Left kidney (tissue), 2 donors: ENCODE results near the gene ELP5. TPM values are rescaled to one million over a fixed set of nuclear protein-coding genes. Genes with fewer than 3 reads are reported as not detected.

Source experiments
- DNase-seq: peaks from one replicate; pipeline ENCODE4 v3.0.0-alpha.2; 2013
- polyA plus RNA-seq: library from polyadenylated mRNA; unstranded; fragments of 120-200 nt; gene quantifications from one replicate; pipeline ENCODE4 v1.2.1, GENCODE V29; 2013; ENCODE audit not compliant: insufficient read length

ELP5 gene
- polyA plus RNA-seq, 1 donor: 54.9 TPM

DNA sequence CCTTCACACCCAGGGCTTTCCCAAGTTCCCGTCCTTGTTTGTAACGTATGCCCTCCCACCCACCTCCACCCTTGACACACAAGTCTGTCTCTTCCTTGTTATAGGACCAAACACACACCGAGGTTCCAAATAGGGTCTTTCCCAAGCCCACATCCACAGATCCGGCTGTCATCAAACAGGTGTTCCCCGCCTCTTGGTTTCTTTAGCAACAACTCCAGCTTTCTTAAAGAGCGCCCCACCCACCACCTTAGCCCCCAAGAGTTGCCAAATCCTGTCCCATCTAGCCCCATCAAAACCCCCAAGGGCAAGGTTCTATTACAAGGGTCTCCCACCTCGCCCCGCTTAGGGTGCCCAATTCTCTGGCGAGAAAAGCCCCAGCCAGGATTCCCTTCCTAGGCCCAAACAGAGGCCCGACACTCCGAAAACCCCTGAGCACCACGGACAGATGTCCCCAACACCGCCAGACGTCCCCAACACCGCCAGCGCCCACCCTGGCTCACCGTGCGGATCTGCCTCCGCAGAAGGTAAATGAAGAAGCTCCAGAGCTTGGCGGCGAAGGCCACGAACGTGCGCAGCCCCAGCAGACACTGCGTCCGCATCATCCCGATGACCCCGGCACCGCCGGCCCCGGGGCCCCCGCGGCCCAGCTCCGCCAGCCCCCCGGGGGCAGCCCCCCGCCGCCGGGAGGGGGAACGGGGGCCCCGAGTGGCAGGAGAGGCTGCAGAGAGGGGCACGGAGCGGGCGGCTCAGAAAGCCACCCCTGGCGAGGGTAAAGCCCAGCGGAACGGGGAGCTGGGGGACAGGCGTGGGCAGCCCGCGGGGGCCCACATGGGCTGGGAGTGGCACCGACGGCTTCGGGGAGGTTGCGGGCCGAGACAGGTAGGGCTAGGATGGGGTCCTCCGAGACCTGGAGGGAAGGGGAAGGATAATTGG lies 1.1 kb upstream of the ELP5 start:
- no peak for DNase-seq

GRCh38 chr17:7251661-7252175 lies 297 bp upstream of the ELP5 start, which contains the start of gene CTDNEP1:
Gene CTDNEP1, minus strand, starts transcription at chr17:7251734. Its CDS starts 438 bp downstream, at chr17:7251296.
- DNase-seq: peak; percentile 100

GRCh38 chr17:7253082-7253481 lies 1.1 kb downstream of the ELP5 start:
- DNase-seq: no peak

DNA sequence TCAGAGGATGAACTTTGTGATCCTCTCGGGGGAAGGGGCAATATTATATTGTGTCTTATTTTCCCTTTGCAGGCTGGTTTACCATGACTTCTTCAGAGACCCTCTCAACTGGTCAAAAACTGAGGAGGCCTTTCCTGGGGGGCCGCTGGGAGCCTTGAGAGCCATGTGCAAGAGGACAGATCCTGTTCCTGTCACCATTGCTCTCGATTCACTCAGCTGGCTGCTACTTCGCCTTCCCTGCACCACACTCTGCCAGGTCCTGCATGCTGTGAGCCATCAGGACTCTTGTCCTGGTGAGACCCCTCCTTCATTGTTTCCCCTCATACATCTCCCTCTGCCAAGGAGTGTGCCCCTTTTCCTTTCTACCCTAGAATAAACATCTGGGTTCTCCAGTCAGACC lies 2.5 kb downstream of the ELP5 start:
- no peak for DNase-seq

GRCh38 chr17:7256766-7257456 lies 4.9 kb downstream of the ELP5 start:
- no peak for DNase-seq

DNA sequence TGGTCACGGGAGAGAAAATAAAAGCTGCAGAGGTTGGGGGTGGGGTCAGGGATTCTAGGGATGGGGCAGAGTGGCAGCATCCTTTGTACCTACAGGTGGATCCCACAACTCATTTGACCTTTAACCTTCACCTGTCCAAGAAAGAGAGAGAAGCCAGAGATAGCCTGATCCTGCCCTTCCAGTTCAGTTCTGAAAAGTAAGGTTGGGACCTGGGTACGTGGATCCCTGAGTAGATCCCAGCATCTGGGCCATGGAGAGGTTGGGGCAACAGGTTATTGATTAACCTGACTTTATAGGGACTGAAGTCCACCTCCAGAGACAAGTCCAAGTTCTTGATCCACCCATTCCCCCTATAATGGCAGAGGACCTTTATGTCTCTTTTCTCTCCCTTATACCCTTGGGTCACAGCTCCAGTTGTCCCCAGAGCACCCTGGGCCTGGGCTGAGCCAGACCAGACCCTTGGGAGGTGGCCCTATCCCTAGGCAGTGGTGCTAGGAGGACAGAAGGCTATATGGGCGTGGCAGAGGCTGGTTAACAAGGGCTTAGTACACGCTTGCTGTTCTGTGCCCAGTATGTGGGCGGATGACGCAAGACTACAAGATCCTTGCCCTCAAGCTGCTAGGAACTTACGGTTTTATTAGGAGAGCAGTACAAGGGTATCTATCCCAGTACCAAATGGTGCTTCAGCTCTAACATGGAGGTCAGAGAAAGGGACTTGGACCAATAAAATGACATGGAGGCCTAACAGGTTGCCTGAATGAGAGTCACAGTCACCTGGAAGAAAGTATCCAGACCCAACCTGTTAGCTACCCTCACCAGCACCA lies 6.9 kb downstream of the ELP5 start:
- no peak for DNase-seq

DNA sequence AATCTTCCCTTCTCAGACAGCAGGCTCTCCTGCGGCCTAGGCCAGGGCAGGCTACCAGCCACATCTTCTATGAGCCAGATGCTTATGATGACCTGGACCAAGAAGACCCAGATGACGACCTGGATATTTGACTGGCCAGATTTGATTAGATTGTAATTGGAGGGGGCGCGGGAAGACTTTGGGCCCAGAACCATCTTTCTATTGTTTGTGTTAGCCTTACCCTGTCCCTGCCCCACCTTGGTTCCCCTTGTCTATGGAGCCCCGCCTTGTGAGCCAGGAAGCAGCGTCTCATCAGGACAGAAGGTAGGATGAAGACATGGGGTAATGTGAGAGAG lies 7.5 kb downstream of the ELP5 start:
- DNase-seq: no peak

- no peak for DNase-seq
These were observed 8.1 kb downstream of the ELP5 start for GRCh38 chr17:7260151-7260550.

GRCh38 chr17:7260651-7261378 lies 8.8 kb downstream of the ELP5 start:
- DNase-seq: no peak

DNA sequence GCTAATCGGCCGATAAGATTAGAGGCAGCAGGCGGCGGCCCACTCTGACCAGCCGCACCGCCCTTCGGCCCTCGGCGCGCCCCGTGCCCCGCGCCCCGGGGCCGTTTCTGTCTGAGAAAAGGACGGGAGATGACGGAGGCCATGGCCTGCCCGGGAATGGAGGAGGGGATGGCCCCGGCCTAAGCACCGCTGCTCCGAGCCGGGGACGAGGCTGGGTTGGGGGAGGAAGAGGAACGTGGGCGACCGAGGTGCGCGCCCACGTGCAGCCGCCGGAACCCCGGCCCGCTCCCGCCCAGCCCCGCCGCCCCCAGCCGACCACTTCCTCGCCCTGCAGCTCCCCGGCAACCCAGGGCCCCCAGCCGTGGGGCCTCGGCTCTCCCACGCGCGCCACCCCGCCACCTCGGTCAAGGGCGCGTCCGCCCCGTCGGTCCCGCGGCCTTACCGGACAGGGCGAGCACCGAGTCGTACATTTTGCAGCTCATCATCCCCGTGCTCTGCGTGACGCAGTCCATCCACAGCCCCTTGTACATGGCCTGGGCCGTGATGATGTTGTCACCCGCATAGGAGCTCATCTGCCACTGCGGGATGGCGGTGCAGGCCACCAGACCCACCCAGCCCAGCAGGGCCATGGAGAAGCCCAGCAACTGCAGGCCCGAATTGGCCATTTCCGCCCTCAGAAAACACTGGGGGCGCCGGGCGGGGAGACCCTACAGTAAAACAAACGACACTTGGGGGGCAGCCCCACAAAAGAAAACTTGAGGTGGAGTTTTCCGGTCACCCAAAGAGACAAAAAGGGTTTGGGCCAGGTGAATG lies 9.6 kb downstream of the ELP5 start:
- no peak for DNase-seq

DNA sequence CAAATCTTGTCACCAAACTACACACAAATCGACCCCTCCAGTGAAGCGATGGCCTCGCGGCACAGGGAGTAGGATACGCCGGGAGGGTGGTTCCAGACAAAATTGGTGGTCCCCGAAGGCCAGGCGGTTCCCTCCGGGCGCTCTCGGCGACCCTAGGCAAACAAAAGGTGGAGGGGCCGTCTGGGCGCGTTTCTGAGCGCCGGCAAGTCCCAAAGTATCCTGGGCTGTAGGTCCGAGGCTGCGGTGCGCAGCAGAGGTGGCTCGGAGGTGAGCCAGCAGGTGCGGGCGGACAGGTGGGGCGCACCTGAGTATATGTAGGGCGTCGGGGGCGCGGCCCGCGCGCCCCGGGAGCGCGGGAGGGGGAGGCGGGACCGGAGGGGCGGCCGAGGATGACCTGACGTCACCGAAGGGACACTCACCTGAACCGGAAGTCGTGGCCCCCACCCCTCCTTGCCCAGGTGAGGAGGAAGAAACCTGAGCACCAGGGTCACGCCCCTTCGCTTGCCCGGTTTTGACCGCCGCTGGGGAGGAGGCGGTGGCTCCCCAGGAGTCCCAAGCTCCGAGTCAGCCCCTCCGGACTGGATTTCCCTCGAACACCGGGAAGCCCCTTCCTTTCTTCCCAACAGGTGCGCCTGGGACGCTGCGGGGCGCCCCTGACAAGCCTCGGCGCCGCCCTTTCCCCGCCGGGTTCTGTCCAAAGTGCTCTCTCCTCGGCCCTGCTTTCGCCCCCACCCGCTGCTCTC lies 10.3 kb downstream of the ELP5 start, which contains the start of gene CLDN7:
Gene CLDN7, minus strand, starts transcription at position 287 of the 743 bp plus-strand sequence. CDS start 435 bp downstream, outside the sequence.
- no peak for DNase-seq

DNA sequence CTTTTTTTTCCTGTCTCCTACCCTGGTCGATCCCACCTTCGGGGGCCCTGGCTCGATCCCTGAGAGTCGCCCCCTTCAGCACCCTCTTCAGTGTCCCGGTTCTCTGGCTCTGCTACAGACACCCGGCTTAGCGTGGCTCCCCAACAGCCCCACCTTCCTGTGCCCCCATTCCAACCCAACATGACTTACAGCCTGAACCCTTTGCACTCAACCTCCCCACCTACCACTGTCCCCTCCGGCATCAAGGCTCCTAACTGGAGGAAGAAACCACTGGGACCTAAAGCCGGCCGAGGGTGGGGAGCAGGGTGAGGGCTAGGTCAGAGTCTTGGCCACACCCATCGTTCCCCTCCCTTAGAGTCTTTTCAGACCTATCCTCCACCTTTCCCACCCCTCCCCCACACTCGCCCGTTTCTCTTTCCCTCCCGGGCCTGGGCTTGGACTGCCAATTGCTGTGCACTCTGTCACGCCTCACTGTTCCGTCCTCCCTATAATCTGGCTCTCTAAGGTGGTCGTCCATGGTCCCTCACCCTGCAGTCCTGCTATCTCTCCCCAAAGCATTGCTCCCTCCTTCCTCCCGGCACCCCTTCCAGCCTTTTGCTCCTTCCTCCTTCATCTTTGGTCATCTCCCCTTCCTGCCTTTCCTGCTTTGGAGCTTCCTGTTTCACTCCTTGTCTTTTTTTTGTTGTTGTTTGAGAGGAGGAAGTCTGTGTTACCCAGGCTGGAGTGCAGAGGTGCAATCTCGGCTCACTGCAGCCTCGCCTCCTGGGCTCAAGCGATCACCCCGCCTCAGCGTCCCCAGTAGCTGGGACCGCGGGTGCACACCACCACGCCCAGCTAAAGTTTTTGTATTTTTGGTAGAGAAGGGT lies 11.2 kb downstream of the ELP5 start:
- no peak for DNase-seq

GRCh38 chr17:7263801-7264078 lies 11.7 kb downstream of the ELP5 start:
- no peak for DNase-seq

GRCh38 chr17:7266784-7267183 lies 14.8 kb downstream of the ELP5 start:
- no peak for DNase-seq

- no peak for DNase-seq
These were observed 27.4 kb downstream of the ELP5 start for GRCh38 chr17:7279448-7279847.

DNA sequence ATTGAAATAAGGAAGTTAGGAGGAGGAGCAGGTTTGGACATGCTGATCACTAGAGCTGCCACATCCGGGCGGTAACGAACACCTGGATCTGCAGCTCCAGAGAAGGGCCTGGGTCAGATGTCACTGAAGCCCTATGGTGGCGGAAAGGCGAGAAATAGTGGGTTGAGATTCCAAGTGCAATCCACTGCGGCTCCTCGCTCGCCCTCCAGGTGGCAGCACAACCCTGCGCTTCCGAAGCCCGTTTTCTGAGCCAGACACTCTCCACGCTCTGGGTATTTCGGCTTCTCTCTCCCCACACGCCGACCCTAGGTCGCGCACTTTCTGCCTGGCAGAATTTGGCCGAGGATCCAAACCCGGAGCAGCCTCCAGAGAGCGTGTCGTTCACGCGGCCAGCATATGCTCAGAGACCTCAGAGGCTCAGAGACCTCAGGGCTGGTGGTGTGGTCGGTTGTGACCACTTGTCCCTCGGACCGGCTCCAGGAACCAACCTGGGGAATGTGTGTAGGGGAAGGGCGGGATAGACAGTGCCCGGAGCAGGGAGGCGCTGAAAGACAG lies 28.6 kb downstream of the ELP5 start:
- DNase-seq: peak; percentile 80

DNA sequence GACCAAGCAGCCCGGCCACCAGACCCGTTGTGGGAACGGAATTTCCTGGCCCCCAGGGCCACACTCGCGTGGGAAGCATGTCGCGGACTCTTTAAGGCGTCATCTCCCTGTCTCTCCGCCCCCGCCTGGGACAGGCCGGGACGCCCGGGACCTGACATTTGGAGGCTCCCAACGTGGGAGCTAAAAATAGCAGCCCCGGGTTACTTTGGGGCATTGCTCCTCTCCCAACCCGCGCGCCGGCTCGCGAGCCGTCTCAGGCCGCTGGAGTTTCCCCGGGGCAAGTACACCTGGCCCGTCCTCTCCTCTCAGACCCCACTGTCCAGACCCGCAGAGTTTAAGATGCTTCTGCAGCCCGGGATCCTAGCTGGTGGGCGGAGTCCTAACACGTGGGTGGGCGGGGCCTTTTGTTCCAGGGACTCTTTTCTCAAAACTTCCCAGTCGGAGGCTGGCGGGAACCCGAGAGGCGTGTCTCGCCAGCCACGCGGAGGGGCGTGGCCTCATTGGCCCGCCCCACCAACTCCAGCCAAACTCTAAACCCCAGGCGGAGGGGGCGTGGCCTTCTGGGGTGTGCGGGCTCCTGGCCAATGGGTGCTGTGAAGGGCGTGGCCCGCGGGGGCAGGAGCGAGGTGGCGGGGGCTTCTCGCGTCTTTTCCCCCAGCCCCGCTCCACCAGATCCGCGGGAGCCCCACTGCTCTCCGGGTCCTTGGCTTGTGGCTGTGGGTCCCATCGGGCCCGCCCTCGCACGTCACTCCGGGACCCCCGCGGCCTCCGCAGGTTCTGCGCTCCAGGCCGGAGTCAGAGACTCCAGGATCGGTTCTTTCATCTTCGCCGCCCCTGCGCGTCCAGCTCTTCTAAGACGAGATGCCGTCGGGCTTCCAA lies 29.3 kb downstream of the ELP5 start, which contains the start of gene SLC2A4:
Gene SLC2A4, plus strand, starts transcription at position 645 of the 879 bp plus-strand sequence. Its CDS starts 217 bp downstream, at position 862.
- DNase-seq: peak; percentile 97
